ENCODE measurements around the gene RUNX2. TPM values are rescaled to one million over a fixed set of nuclear protein-coding genes. Genes with fewer than 3 reads are reported as not detected.

The RUNX2 gene
- total and polyA plus RNA-seq, 2 of the 8 experiments (the other 6 are each of a cell fraction or from before 2014, with no cell fraction given): 0.26 to 1.2 TPM

- Histone ChIP-seq H3K79me2 (ENCODE audit: control insufficient read depth in 1 of 2, insufficient read depth in 2 of 2, low read length in 2 of 2) (no peaks in the 10 kb centered on the region), H2BK15ac (ENCODE audit: low read length) (no peak overlapping the region), H3K36me3 (ENCODE audit: control insufficient read depth in 2 of 4, insufficient read depth in 4 of 4, low read length in 3 of 4) (no peaks in the 10 kb centered on the region), H3K79me1 (ENCODE audit: low read depth, low read length) (no peaks in the 10 kb centered on the region), H3K23me2 (ENCODE audit: low read depth, low read length) (peaks cover 6% of the 10 kb centered on the region; the same call in 1 of the 2 replicates), H2BK20ac (ENCODE audit: low read length) (no peak overlapping the region), H4K91ac (replicated peaks; ENCODE audit: insufficient read length, low read length) (no peak overlapping the region), H3K4me1 (replicated peaks in 1 of 4; ENCODE audit: control insufficient read depth in 3 of 4, insufficient read depth in 4 of 4, low read length in 3 of 4) (no peaks in the 10 kb centered on the region), H3K56ac (replicated peaks; ENCODE audit: insufficient read length, low read depth, low read length) (no peak overlapping the region), H3K9ac (replicated peaks in 1 of 4; ENCODE audit: extremely low read depth in 1 of 4, low read depth in 3 of 4, low read length in 3 of 4) (no peak overlapping the region), H3K18ac (ENCODE audit: extremely low read depth, low read length) (no peak overlapping the region), H3K4ac (replicated peaks; ENCODE audit: insufficient read length, low read depth, low read length) (no peak overlapping the region), H2AFZ (ENCODE audit: low read length) (no peak overlapping the region), H3K4me3 (ENCODE audit: extremely low read depth in 1 of 4, insufficient read depth in 2 of 4, low read depth in 3 of 4, low read length in 4 of 4) (no peak overlapping the region), H2BK5ac (ENCODE audit: low read depth, low read length) (no peak overlapping the region), H3K14ac (ENCODE audit: insufficient read length) (no peak overlapping the region), H3K4me2 (ENCODE audit: insufficient read depth in 1 of 2, low read depth in 2 of 2, low read length in 2 of 2) (no peak overlapping the region), H4K8ac (ENCODE audit: extremely low read depth, insufficient read depth, low read length) (no peak overlapping the region), H3K23ac (ENCODE audit: insufficient read length) (no peak overlapping the region), H2BK12ac (ENCODE audit: low read depth, low read length) (no peak overlapping the region), H2BK120ac (replicated peaks; ENCODE audit: low read depth, low read length) (no peak overlapping the region), H4K20me1 (replicated peaks in 1 of 2; ENCODE audit: control insufficient read depth in 1 of 2, insufficient read depth in 2 of 2, low read length in 2 of 2) (peaks cover 0 to 4% of the 10 kb centered on the region in 2 experiments), H3K27ac (ENCODE audit: low read depth, low read length) (no peak overlapping the region), H3K9me3 (ENCODE audit: insufficient read depth in 2 of 2, low read depth in 1 of 2, low read length in 1 of 2) (no peaks in the 10 kb centered on the region), H3K27me3 (replicated peaks in 1 of 4; ENCODE audit: control insufficient read depth in 3 of 4, extremely low read depth in 1 of 4, insufficient read depth in 3 of 4, low read length in 3 of 4) (peaks cover 0 to 1% (median 0%) of the 10 kb centered on the region in 4 experiments; a peak in 1 of 7 replicates), H2AK5ac (ENCODE audit: low read depth, low read length) (no peak overlapping the region), H4K5ac (ENCODE audit: insufficient read length, low read depth, low read length) (no peak overlapping the region)
- ChIA-PET CTCF (ENCODE audit: partially characterized antibody) (interaction anchor here (1.2 to 1.9 kb wide), 3 partner anchors 10 to 56 kb away, joined by 3 to 5 read pairs (median 4); no protein-coding TSS in a partner anchor), POLR2A (ENCODE audit: partially characterized antibody) (no interaction called here)
- DNase-seq (ENCODE audit: low read depth in 1 of 2, low spot score in 2 of 2) (no peak), FAIRE-seq (no peak)
- 92% methylated on average over 5 of the region's 5 CpGs; no CpG with 5 or more reads in 1 of the 2 experiments for WGBS, 2 experiments (ENCODE audit: extremely low coverage in 1 of 2, insufficient coverage in 1 of 2, insufficient read length in 1 of 2, insufficient replicate concordance in 2 of 2, low coverage in 1 of 2, low lambda C conversion rate in 2 of 2, missing lambda C conversion rate in 1 of 2)
- no peak for TF ChIP-seq MAFK (IDR thresholded peaks at IDR 0.05; ENCODE audit: low read depth, low read length)
- TF ChIP-seq GTF2F1 (IDR thresholded peaks at IDR 0.05; ENCODE audit: borderline replicate concordance, low read depth, low read length): no peak
- no peak for TF ChIP-seq RBBP5 (IDR thresholded peaks at IDR 0.05; ENCODE audit: borderline replicate concordance, low read depth, low read length)
- no peak for TF ChIP-seq KDM4A (IDR thresholded peaks at IDR 0.05; ENCODE audit: low read depth, low read length, severe bottlenecking)
- no peak for TF ChIP-seq JUND (IDR thresholded peaks at IDR 0.05; ENCODE audit: low read length)
- no peak for TF ChIP-seq RAD21 (IDR thresholded peaks at IDR 0.05 in 1 of 2, conservative IDR thresholded peaks at IDR 0.05 in 1 of 2; ENCODE audit: low read depth in 2 of 2, low read length in 2 of 2)
- no peak for TF ChIP-seq KDM1A (IDR thresholded peaks at IDR 0.05; ENCODE audit: borderline replicate concordance, low read length)
- TF ChIP-seq POLR2A (IDR thresholded peaks at IDR 0.05; ENCODE audit: control extremely low read depth in 1 of 2, low read depth in 2 of 2, low read length in 2 of 2): no peak
- no peak for TF ChIP-seq JUN (IDR thresholded peaks at IDR 0.05; ENCODE audit: low read depth, low read length)
- TF ChIP-seq BRCA1 (IDR thresholded peaks at IDR 0.05; ENCODE audit: low read depth, low read length): no peak
- no peak for TF ChIP-seq E2F6 (IDR thresholded peaks at IDR 0.05)
- TF ChIP-seq HDAC2 (IDR thresholded peaks at IDR 0.05; ENCODE audit: borderline replicate concordance in 1 of 2, low read depth in 2 of 2, low read length in 2 of 2): no peak
- TF ChIP-seq RXRA (IDR thresholded peaks at IDR 0.05; ENCODE audit: insufficient read depth, low read depth, low read length): no peak
- TF ChIP-seq BACH1 (IDR thresholded peaks at IDR 0.05; ENCODE audit: low read length): no peak
These were observed 228.7 kb downstream of the RUNX2 start for GRCh38 chr6:45556828-45557227.

Data from H1 (cell line).